Stimulated activated CD8-positive, alpha-beta memory T cell treated with anti-CD3 and anti-CD28 coated beads, Interleukin-7, amount 100 ng/mL, for 1 hour (primary cell): ENCODE data around the gene TKTL1.
"Not testable (repeated sequence)": the region's sequence is repeated elsewhere in the genome, so short reads cannot be mapped to it uniquely, and the experiment has no call there.

Experiments
- DNase-seq, 2 donors: peaks; one replicate each; pipeline ENCODE4 v3.0.0-alpha.2; 2020; ENCODE audit warnings: low read depth in 2 of 2

The TKTL1 gene

DNA sequence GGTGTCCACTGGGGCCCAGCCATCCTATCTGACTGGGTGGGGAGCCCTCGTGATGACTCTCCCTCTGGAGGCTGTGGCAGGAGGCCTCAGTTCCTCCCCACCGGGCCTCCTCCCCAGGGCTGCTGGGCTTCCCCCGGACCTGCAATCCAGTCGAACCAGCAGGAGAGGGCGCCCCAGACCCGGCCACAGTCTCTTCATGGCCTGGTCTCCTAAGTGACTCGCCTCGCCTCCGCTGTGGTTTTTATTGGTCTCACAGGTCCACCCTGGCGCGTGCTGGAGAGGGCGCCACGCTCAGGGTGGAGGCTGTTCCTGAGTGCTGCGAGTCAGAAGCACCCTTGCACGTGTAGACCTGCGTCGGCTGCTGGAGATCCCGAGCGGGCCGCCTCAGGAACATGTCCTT is 48.0 kb downstream of the TKTL1 start:
- DNase-seq: not testable (repeated sequence)

DNA sequence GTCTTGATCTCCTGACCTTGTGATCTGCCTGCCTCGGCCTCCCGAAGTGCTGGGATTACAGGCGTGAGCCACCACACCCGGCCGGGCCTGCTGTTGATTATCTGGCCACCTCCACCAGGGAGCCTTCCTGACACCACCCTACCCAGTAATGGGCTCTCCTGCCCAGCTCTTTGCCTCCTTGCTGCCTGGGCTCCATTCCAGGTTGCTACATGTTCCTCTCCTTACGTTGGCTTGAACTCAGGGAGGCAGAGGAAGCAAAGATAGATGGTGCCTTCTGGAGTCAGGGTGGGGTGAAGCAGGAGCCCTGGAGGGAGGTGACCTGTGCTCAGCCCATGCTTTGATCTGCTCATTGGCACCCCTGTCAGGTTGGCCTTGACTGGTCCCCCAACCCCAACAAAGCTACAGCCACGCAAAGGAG is 52.5 kb downstream of the TKTL1 start:
- no peak for DNase-seq

DNA sequence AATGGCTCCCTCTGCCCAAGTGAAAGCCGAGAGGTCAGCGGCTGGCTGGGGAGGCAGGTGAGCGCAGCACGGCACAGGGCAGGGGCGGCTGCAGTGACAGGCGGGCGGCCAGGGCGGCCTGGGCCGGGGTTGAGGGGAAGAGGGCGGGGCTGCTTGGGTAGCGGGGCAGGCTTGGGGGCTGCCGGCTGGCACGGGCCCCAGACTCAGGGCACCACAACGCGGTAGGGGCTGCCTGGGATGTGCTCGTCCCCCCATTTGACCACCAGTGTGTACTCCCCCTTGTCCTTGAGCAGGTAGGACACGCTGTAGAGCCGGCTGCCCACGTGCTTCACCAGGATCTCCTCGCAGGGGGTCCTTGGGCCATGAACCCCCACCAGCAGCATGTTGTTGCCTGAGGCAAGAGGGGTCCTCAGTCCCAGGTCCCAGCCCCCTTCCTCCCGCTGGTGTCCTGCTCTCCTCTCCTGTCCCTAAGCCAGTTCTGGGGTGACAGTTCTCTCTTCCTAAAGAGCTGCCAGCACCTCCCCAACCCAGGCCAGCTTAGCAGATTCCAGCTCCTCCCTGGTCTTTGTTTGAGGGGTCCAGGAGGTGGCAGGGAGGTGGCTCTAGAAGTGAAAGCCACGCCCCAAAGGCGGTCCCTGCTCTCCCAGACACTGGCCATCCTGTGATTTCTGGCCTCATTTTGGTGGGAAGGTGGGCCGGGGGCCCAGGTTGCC is 53.2 kb downstream of the TKTL1 start:
- no peak for DNase-seq

DNA sequence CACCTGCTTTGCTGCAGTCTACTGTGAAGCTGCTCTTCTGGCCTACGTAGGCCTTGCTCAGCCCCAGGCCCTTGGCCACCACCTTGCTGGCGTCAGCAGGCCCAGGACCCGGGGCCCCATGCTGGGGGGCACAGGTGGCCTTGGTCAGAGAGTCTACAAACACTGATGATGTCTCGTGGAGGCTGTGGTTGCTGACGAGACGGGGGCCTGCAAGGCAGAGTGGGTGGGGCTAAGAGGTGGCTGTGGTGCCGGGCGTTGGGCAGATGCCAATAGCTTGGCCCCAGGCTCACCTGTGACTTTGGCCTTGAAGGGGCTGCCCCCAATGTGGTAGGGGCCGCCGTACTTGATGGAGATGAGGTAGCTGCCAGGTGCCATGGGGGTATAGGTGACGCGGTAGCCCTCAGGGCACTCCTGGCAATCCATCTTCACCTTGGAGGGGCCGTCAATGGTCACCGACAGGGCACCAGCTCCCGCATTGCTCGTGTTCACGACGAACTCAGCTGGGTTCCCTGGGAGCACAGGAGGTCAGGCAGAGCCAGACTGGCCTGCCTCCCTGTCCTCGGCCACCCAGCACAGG is 53.9 kb downstream of the TKTL1 start:
- DNase-seq: no peak

DNA sequence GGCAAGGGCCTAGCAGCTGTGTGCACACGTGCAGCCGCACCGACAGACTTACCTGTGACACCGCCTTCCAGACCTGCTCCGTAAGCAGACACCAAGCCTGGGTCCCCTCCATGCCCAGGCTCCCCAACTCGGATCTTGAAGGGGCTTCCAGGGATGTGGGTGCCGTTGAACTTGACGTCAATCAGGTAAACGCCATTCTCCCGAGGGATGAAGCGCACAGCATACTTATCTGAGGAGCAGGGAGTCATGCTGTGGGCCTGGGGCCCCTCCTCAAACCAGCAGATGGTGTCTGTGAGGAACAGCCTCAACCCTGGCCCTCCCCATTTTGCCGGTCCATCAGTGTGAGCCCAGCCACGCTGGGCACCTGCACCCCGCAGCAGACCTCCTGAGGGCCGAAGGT is 54.4 kb downstream of the TKTL1 start:
- no peak for DNase-seq

DNA sequence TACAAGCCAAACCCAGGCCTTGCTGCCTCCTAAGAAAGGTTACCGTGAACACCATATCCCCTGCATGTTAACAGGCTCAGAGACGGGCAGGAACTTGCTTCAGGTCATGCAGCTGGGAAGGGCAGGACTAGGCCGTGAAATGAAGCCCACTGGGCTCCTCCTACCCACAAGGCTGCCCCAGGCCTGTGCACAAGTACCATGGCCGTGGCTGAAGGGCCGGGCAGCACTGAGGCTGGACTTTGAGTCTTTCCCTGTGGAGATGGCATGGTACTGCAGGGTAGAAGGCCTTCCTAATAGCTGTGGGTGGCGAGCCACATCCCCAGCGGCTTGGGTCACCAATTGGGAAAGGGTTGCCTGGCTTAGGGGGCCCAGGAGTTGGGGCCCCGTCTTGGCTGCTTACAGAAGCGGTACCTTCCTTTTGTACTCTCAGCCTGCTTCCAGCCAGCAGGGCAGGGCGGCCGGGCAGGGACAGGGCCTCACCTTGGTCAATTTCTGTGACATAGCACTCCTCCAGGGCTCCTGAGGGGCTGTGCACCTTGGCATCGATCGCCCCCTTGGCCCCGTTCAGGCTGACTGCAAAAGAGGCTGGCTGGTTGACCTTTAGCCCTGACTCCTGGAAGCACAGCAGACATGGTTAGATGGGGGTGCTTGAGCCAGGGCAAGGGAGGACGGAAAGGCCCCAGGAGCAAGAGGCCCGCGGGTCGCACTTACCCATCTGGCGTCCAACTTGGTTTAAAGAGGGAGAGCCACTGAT is 55.0 kb downstream of the TKTL1 start:
- no peak for DNase-seq

- DNase-seq: no peak
Observed at GRCh38 chrX:154351183-154352011, 55.8 kb downstream of the TKTL1 start.

GRCh38 chrX:154352012-154352401 is 56.4 kb downstream of the TKTL1 start:
- DNase-seq: no peak

DNA sequence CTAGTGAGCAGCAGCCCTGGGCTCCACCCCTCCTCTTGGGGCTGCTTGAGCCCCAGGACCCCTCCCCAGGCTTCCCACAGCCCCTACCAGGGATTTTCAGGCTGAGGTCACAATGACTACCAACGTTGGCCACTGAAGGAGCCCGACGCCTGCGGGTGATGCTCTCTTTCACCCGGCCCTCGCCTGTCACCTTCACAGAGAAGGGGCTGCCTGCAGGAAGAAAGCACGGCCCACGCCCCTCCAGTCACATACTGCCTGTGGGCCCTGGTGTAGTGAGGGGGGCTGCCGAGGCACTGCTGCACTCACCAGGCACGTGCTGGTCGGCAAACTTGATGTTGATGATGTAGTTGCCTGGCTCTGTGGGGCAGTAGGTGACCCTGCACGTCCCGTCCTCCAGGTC is 56.9 kb downstream of the TKTL1 start:
- no peak for DNase-seq

- no peak for DNase-seq
Observed at GRCh38 chrX:154353172-154353843, 57.7 kb downstream of the TKTL1 start.

DNA sequence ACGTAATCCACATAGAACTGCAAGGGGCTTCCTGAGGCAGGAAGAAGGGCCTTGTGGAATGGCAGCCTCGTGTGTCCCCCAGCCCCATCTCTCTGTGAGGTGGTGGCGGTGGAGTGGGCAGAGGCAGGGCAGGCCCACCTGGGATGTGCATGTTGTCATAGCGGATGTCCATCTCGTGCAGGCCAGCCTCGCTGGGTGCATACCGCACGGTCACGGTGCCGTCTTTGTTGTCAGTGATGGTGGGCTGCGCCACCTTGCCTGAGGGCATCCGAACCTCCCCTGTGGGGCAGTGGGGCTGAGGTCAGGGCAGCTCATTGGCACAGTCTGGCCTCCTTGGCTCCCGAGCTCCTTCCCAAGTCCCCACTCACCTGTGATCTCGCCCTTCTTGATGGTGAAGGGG is 58.4 kb downstream of the TKTL1 start:
- no peak for DNase-seq

GRCh38 chrX:154354516-154354915 is 58.9 kb downstream of the TKTL1 start:
- DNase-seq: no peak

- DNase-seq: no peak
Observed at GRCh38 chrX:154355094-154355775, 59.6 kb downstream of the TKTL1 start.

GRCh38 chrX:154355776-154356140 is 60.2 kb downstream of the TKTL1 start:
- DNase-seq: no peak

GRCh38 chrX:154356596-154356995 is 61.0 kb downstream of the TKTL1 start:
- DNase-seq: no peak

DNA sequence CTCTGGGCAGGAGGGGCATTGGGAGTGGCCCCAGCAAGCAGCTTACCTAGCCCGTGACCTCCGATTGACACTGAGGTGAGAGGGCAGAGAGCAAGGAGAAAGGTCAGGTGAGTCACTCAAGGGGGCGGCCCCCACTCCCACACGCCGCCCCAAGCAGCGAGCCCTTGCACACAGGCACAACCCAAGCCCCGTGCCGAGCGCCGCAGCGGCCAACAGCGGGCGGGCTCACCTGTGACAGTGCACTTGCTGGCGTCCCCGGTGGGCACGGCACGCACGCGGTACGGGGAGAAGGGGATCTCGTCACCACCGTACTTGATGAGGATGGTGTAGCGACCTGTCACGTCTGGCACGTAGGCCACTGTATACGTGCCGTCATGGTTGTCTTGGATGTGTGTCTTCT is 61.6 kb downstream of the TKTL1 start:
- no peak for DNase-seq

DNA sequence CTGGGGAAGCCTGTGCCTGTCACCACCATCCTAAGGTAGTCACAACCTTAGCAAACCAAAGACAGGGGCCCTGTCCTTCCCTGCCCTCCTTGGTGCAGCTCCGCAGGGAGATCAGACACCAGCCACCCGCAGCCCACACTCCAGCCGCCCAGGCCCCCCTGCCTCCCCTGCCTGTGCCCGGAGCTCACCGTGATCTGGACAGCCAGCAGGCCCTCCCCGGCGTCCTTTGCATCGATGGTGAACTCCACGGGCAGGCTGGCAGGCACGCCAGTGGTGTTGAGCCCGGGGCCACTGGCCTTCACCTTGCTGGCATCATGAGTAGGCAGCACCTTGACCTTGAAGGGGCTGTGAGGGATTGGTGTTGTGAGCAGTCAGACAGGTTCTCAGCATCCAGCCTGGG is 62.4 kb downstream of the TKTL1 start:
- no peak for DNase-seq

DNA sequence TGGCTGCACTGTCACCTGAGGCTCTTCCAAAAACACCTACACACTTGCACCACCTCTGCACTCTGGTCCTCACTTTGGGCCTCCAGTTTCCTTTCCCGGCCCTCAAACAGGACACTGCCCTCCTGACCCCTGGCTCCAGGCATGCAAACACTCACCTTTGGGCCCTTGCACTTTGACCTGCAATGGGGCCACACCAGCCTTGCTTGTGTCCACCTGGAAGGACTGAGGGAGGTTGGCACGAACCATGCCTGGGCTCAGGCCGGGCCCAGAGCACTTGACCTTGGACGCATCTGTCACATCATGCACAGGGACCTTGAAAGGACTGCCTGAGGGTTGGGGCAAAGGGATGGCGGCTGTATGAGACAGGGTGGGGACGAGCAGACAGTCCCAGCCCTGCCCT is 63.2 kb downstream of the TKTL1 start:
- no peak for DNase-seq

DNA sequence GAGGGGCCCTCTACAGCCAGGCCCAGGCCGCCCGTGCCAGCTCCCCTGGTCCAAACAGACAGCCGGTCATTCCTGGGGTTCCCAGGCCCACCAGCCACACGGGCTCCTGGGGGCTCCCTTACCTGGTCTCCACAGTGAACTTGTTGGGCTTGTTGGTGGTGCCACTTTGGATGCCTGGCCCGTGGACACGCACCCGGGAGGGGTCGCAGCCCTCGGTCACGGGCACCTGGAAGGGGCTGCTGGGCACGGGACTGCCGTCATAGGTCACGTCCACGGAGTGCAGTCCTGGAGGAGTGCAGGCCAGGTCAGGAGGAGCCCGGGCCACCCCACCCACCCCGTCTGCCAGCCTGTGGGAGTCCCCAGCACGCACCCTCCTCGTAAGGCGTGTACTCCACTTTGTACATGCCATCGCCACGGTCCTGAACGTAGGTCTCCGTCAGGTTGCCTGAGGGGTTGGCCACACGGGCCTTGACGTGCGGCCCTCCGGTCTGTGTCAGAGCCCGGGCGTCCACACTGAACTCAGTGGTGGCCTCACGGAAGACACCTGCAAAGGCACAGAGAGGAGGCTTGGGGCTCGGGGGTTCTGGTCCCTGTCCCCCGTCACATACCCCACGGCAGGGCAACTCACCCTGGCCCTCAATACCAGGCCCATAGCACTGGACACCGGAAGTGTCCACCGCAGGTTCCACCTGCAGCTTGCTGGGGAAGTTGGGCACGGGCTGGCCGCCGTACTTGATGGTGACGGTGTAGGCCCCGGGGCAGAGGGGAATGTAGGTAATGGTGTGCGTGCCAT is 64.0 kb downstream of the TKTL1 start:
- no peak for DNase-seq

- no peak for DNase-seq
Observed at GRCh38 chrX:154360155-154360713, 64.6 kb downstream of the TKTL1 start.
